HepG2 (cell line): ENCODE measurements around the gene EPN3. TPM values are rescaled to one million over a fixed set of nuclear protein-coding genes. Genes with fewer than 3 reads are reported as not detected.
A peak's percentile ranks its signal among the peaks of the same experiment; 100 is the strongest.

Experiments
- BORCS8-MEF2B ChIP-seq: sonication (generic); formaldehyde crosslinking; IDR thresholded peaks from 2 replicates; pipeline ENCODE4 v1.8.0; 2022; ENCODE audit warnings: mild to moderate bottlenecking, missing genetic modification reagents
- CHCHD3 ChIP-seq: sonication (generic); formaldehyde crosslinking; IDR thresholded peaks from 2 replicates; pipeline ENCODE4 v1.8.0; 2022; ENCODE audit warnings: mild to moderate bottlenecking, missing genetic modification reagents, moderate library complexity
- CHD2 ChIP-seq: IDR thresholded peaks from 2 replicates; pipeline ENCODE4 v1.6.1; 2011; ENCODE audit warnings: low read depth, low read length, improper control_type of control experiment
- FIP1L1 ChIP-seq: fragments of 200-400 bp; formaldehyde crosslinking; IDR thresholded peaks from 2 replicates; pipeline ENCODE4 v1.6.1; 2018; ENCODE audit warnings: low read depth, mild to moderate bottlenecking, low read length, moderate library complexity, borderline replicate concordance; ENCODE audit not compliant: insufficient read depth
- FOXC1 ChIP-seq: sonication (generic); formaldehyde crosslinking; IDR thresholded peaks from 2 replicates; pipeline ENCODE4 v1.8.0; 2022; ENCODE audit warnings: mild to moderate bottlenecking, missing genetic modification reagents, borderline replicate concordance
- GATAD2A ChIP-seq: IDR thresholded peaks from 2 replicates; pipeline ENCODE4 v1.6.1; 2016
- KLF16 ChIP-seq, 2 experiments: sonication (generic) in 1 of 2; formaldehyde crosslinking in 1 of 2; IDR thresholded peaks; 2 replicates each; pipeline versions ENCODE4 v1.6.1 to v1.8.0; 2016 to 2023; ENCODE audit warnings: missing genetic modification reagents in 2 of 2, missing compliant biosample characterization in 1 of 2
- MAFF ChIP-seq: IDR thresholded peaks from 2 replicates; pipeline ENCODE4 v1.6.1; 2011; ENCODE audit warnings: low read depth, low read length, improper control_type of control experiment
- MAFG ChIP-seq: sonication (generic); formaldehyde crosslinking; IDR thresholded peaks from 2 replicates; pipeline ENCODE4 v1.5.1; 2020; ENCODE audit warnings: mild to moderate bottlenecking, missing genetic modification reagents
- NCOR1 ChIP-seq: fragments of 200-600 bp; sonication (generic); IDR thresholded peaks from 2 replicates; pipeline ENCODE4 v1.7.0; 2017; ENCODE audit warnings: antibody characterized with exemption, low read length, borderline replicate concordance
- SCMH1 ChIP-seq: sonication (generic); formaldehyde crosslinking; IDR thresholded peaks from 2 replicates; pipeline ENCODE4 v1.9.0; 2021; ENCODE audit warnings: missing genetic modification reagents, mild to moderate bottlenecking, borderline replicate concordance
- SP1 ChIP-seq, 2 experiments: fragments of 450-650 bp in 1 of 2; sonication (generic) in 1 of 2; formaldehyde crosslinking in 1 of 2; IDR thresholded peaks; 2 replicates each; pipeline versions ENCODE4 v1.4.0 to v1.6.1; 2016 to 2020; ENCODE audit warnings: missing genetic modification reagents in 1 of 2
- SPEN ChIP-seq: sonication (generic); formaldehyde crosslinking; IDR thresholded peaks from 2 replicates; pipeline ENCODE4 v1.5.1; 2020; ENCODE audit warnings: low read depth, mild to moderate bottlenecking, missing genetic modification reagents
- TBX2 ChIP-seq: sonication (generic); formaldehyde crosslinking; IDR thresholded peaks from 2 replicates; pipeline ENCODE4 v1.5.0; 2020; ENCODE audit warnings: missing genetic modification reagents, mild to moderate bottlenecking, borderline replicate concordance
- ZNF501 ChIP-seq: sonication (generic); formaldehyde crosslinking; IDR thresholded peaks from 2 replicates; pipeline ENCODE4 v1.5.1; 2020; ENCODE audit warnings: mild to moderate bottlenecking, moderate library complexity, missing genetic modification reagents
- ZNF773 ChIP-seq: sonication (generic); formaldehyde crosslinking; IDR thresholded peaks from 2 replicates; pipeline ENCODE4 v1.4.0; 2020; ENCODE audit warnings: missing genetic modification reagents, borderline replicate concordance
- ZSCAN22 ChIP-seq: sonication (generic); formaldehyde crosslinking; IDR thresholded peaks from 2 replicates; pipeline ENCODE4 v1.4.0; 2020; ENCODE audit warnings: mild to moderate bottlenecking, missing genetic modification reagents
- polyA plus RNA-seq, 8 experiments: library from polyadenylated mRNA; depleted of rRNA in 3 of 8; stranded (reverse) in 7 of 8; unstranded in 1 of 8; fragments of >200 nt; fragmentation: Illumina TruSeq in 4 of 8; extraction: Trizol in 4 of 8; gene quantifications; 2 replicates each; pipeline versions ENCODE4 v1.2.1 to v1.2.3, GENCODE V29; 2011 to 2016; ENCODE audit warnings: low read depth in 4 of 8, missing spikeins in 1 of 8, mixed read lengths in 1 of 8; ENCODE audit not compliant: insufficient read depth in 1 of 8
- total RNA-seq, 5 experiments: library from RNA; depleted of rRNA; stranded (reverse); fragments of >200 nt; fragmentation: Illumina TruSeq; extraction: Trizol; gene quantifications; 2 replicates each; pipeline ENCODE4 v1.2.3, GENCODE V29; 2016; ENCODE audit warnings: low read depth in 1 of 5
- TF ChIP-seq, protein P1 (sequence below): sonication (generic); formaldehyde crosslinking; IDR thresholded peaks from 2 replicates; pipeline ENCODE4 v1.4.0; 2020; ENCODE audit warnings: missing genetic modification reagents
- TF ChIP-seq, protein P2 (sequence below): sonication (generic); formaldehyde crosslinking; IDR thresholded peaks from 2 replicates; pipeline ENCODE4 v1.4.0; 2020; ENCODE audit warnings: missing genetic modification reagents, borderline replicate concordance
- TF ChIP-seq, protein P3 (sequence below): sonication (generic); formaldehyde crosslinking; IDR thresholded peaks from 2 replicates; pipeline ENCODE4 v1.4.0; 2020; ENCODE audit warnings: missing genetic modification reagents, borderline replicate concordance
- TF ChIP-seq, protein P4 (sequence below): sonication (generic); formaldehyde crosslinking; IDR thresholded peaks from 2 replicates; pipeline ENCODE4 v1.5.0; 2020; ENCODE audit warnings: missing genetic modification reagents, mild to moderate bottlenecking, borderline replicate concordance

Gene EPN3
- total and polyA plus RNA-seq, 2 of the 13 experiments (the other 11 are each of a cell fraction or from before 2014, with no cell fraction given) = 0.11 to 0.95 TPM

DNA sequence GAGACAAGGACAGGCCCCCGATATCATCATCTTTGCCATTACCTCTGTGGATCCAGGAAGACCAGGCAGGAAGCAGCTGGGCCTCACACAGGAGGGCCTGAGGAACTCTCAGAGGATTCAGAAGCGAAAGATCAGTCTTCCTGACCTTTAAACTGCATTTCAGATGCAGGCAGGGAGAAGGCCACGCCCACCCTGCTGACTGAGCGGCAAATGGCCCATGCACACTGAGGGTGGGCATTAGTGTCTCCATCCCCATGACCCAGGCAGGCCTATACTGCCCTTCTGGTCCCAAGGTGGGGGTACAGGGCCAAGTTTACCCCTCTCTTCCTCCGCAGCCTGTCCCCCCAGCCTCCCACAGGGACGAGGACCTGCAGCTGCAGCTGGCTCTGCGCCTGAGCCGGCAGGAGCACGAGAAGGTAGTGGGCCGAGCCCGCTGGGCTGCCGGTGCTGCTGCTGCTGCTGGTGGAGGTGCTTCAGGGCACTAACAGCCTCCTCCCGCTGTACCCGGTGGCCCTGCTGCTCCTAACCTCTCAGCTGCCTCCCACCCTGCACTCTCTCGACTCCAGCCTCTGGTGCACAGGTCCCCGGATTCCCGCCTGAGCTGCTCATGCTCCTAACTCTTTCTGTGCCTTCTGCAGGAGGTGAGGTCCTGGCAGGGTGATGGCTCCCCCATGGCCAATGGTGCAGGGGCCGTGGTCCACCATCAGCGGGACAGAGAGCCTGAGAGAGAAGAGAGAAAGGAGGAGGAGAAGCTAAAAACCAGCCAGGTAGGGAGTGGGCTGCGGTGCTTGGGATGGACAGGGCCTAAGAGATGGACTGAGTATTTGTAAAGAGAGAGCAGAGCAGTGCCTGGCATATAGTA lies 6.2 kb downstream of the EPN3 start (continued):
- no peak for TF ChIP-seq ZSCAN22
- TF ChIP-seq MAFF = peak; percentile 36; the same call in 1 of the 2 replicates
- TF ChIP-seq SPEN = peak; percentile 60
- TF ChIP-seq, protein P1, sequence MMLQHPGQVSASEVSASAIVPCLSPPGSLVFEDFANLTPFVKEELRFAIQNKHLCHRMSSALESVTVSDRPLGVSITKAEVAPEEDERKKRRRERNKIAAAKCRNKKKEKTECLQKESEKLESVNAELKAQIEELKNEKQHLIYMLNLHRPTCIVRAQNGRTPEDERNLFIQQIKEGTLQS (CRISPR knock-in tag) = no peak
- TF ChIP-seq, protein P2, sequence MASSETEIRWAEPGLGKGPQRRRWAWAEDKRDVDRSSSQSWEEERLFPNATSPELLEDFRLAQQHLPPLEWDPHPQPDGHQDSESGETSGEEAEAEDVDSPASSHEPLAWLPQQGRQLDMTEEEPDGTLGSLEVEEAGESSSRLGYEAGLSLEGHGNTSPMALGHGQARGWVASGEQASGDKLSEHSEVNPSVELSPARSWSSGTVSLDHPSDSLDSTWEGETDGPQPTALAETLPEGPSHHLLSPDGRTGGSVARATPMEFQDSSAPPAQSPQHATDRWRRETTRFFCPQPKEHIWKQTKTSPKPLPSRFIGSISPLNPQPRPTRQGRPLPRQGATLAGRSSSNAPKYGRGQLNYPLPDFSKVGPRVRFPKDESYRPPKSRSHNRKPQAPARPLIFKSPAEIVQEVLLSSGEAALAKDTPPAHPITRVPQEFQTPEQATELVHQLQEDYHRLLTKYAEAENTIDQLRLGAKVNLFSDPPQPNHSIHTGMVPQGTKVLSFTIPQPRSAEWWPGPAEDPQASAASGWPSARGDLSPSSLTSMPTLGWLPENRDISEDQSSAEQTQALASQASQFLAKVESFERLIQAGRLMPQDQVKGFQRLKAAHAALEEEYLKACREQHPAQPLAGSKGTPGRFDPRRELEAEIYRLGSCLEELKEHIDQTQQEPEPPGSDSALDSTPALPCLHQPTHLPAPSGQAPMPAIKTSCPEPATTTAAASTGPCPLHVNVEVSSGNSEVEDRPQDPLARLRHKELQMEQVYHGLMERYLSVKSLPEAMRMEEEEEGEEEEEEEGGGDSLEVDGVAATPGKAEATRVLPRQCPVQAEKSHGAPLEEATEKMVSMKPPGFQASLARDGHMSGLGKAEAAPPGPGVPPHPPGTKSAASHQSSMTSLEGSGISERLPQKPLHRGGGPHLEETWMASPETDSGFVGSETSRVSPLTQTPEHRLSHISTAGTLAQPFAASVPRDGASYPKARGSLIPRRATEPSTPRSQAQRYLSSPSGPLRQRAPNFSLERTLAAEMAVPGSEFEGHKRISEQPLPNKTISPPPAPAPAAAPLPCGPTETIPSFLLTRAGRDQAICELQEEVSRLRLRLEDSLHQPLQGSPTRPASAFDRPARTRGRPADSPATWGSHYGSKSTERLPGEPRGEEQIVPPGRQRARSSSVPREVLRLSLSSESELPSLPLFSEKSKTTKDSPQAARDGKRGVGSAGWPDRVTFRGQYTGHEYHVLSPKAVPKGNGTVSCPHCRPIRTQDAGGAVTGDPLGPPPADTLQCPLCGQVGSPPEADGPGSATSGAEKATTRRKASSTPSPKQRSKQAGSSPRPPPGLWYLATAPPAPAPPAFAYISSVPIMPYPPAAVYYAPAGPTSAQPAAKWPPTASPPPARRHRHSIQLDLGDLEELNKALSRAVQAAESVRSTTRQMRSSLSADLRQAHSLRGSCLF (CRISPR knock-in tag) = no peak
- TF ChIP-seq BORCS8-MEF2B (CRISPR knock-in tag) = no peak
- no peak for TF ChIP-seq MAFG
- TF ChIP-seq KLF16 (CRISPR knock-in tag; IDR thresholded peaks at IDR 0.05) = no peak
- no peak for TF ChIP-seq FIP1L1
- no peak for TF ChIP-seq SP1 (IDR thresholded peaks at IDR 0.05)
- TF ChIP-seq SP1 (CRISPR knock-in tag; IDR thresholded peaks at IDR 0.05) = peak; percentile 77; the same call in 1 of the 2 replicates
- TF ChIP-seq ZNF501 = no peak
- no peak for TF ChIP-seq ZNF773
- TF ChIP-seq FOXC1 = 0 out of 2 replicates have a peak, but pooled peaks have one; percentile 22
- peak; percentile 52; the same call in 1 of the 2 replicates for TF ChIP-seq NCOR1
- TF ChIP-seq, protein P3, sequence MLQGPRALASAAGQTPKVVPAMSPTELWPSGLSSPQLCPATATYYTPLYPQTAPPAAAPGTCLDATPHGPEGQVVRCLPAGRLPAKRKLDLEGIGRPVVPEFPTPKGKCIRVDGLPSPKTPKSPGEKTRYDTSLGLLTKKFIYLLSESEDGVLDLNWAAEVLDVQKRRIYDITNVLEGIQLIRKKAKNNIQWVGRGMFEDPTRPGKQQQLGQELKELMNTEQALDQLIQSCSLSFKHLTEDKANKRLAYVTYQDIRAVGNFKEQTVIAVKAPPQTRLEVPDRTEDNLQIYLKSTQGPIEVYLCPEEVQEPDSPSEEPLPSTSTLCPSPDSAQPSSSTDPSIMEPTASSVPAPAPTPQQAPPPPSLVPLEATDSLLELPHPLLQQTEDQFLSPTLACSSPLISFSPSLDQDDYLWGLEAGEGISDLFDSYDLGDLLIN (CRISPR knock-in tag) = no peak
- peak; percentile 37; the same call in 1 of the 2 replicates for TF ChIP-seq TBX2 (CRISPR knock-in tag)
- no peak for TF ChIP-seq SCMH1 (CRISPR knock-in tag)
- no peak for TF ChIP-seq CHCHD3 (CRISPR knock-in tag)
- no peak; the same call in 1 of the 2 replicates for TF ChIP-seq GATAD2A (CRISPR knock-in tag)
- TF ChIP-seq, protein P4, sequence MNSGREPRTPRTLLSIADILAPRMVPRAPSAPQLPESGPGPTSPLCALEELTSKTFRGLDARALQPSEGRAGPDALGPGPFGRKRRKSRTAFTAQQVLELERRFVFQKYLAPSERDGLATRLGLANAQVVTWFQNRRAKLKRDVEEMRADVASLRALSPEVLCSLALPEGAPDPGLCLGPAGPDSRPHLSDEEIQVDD (CRISPR knock-in tag) = no peak
- no peak for TF ChIP-seq CHD2
